Measurements from ENCODE around the gene PRKCQ.

- TF ChIP-seq EZH2phosphoT487 (IDR thresholded peaks at IDR 0.05; ENCODE audit: low read depth, severe bottlenecking, unreplicated experiment) (no peak), CTCF (IDR thresholded peaks at IDR 0.05; ENCODE audit: poor library complexity) (no peak), EZH2 (IDR thresholded peaks at IDR 0.05; ENCODE audit: borderline replicate concordance) (no peak)
Observed at GRCh38 chr10:6446711-6447110, 133.4 kb downstream of the PRKCQ start.

Data from hepatocyte (in vitro differentiated cells).